SK-N-SH treated with all-trans-retinoic acid at 6 μM for 48 hours (cell line): ENCODE results near the gene RAET1E.

Experiments used
- ARNTL ChIP-seq: fragments of 450-650 bp; formaldehyde crosslinking; IDR thresholded peaks from 2 replicates; pipeline ENCODE4 v1.5.0; 2020; ENCODE audit warnings: low read depth, mild to moderate bottlenecking, moderate library complexity, borderline replicate concordance
- BACH2 ChIP-seq: fragments of 250-450 bp; sonication (Bioruptor Pico); IDR thresholded peaks from 2 replicates; pipeline ENCODE4 v1.9.0; 2021; ENCODE audit warnings: mild to moderate bottlenecking, borderline replicate concordance
- CSDC2 ChIP-seq: fragments of 250-450 bp; sonication (Bioruptor Pico); IDR thresholded peaks from 2 replicates; pipeline ENCODE4 v1.5.0; 2020; ENCODE audit warnings: mild to moderate bottlenecking, moderate library complexity
- TOX ChIP-seq: fragments of 250-450 bp; sonication (Bioruptor Pico); IDR thresholded peaks from 2 replicates; pipeline ENCODE4 v1.8.0; 2021; ENCODE audit warnings: mild to moderate bottlenecking, moderate library complexity, borderline replicate concordance
- TSHZ2 ChIP-seq: fragments of 250-450 bp; sonication (Bioruptor Pico); IDR thresholded peaks from 2 replicates; pipeline ENCODE4 v1.5.0; 2020; ENCODE audit warnings: mild to moderate bottlenecking, moderate library complexity
- ZC3H10 ChIP-seq: fragments of 250-450 bp; sonication (Bioruptor Pico); IDR thresholded peaks from 2 replicates; pipeline ENCODE4 v1.5.1; 2021; ENCODE audit warnings: mild to moderate bottlenecking, moderate library complexity
- ZNF8 ChIP-seq: fragments of 450-650 bp; formaldehyde crosslinking; IDR thresholded peaks from 2 replicates; pipeline ENCODE4 v1.5.0; 2020; ENCODE audit warnings: mild to moderate bottlenecking, moderate library complexity

- TF ChIP-seq TOX (CRISPR knock-in tag) (no peak), ARNTL (no peak), ZNF8 (CRISPR knock-in tag) (no peak), TSHZ2 (CRISPR knock-in tag) (no peak), BACH2 (CRISPR knock-in tag) (no peak), CSDC2 (no peak), ZC3H10 (no peak)
Observed at GRCh38 chr6:149885888-149886287, 12.0 kb downstream of the RAET1E start.
